B cell (primary cell): ENCODE measurements around the gene ASIC3. TPM values are rescaled to one million over a fixed set of nuclear protein-coding genes. Genes with fewer than 3 reads are reported as not detected.

ENCODE experiments used
- ATAC-seq: fragments of 200-7000 bp; cut with Tn5 transposase; one replicate; pipeline ENCODE4 v1.10.0; 2021; ENCODE audit warnings: low read depth, mild to moderate bottlenecking, moderate number of reproducible peaks, moderate library complexity
- CTCF ChIA-PET: fragments of 350-600 bp; sonication (Branson Sonifier 250); formaldehyde crosslinking; loops from one replicate; lab custom pipeline; 2021; ENCODE audit warnings: antibody characterized with exemption, inconsistent platforms; lab: Charles Lee
- POLR2A ChIA-PET: fragments of 350-600 bp; sonication (Branson Sonifier 250); formaldehyde crosslinking; loops from one replicate; lab custom pipeline; 2021; ENCODE audit warnings: antibody characterized with exemption; lab: Charles Lee
- DNase-seq: peaks from one replicate; pipeline ENCODE4 v3.0.0; 2013
- H2AFZ ChIP-seq: 2 replicates; pipeline ENCODE4 v1.6.1; 2012; ENCODE audit warnings: mild to moderate bottlenecking, low read depth, low read length; ENCODE audit not compliant: insufficient read depth, poor library complexity, severe bottlenecking
- H3K27ac ChIP-seq, 2 donors: 1 replicate in 1 of 2; 2 replicates in 1 of 2; pipeline ENCODE4 v1.5.1; 2012 to 2013; ENCODE audit warnings: low read length in 2 of 2, mild to moderate bottlenecking in 2 of 2, moderate library complexity in 1 of 2
- H3K27me3 ChIP-seq, 4 experiments: fragments of 200-600 bp in 1 of 4; sonication (generic) in 1 of 4; replicated peaks in 1 of 4; 1 replicate in 2 of 4; 2 replicates in 2 of 4; pipeline versions ENCODE4 v1.6.1 to v1.7.0; 2013 to 2016; ENCODE audit warnings: low read length in 3 of 4, mild to moderate bottlenecking in 2 of 4, mixed read lengths in 1 of 4, moderate library complexity in 1 of 4; ENCODE audit not compliant: insufficient read depth in 4 of 4, control insufficient read depth in 3 of 4; ENCODE audit errors: control extremely low read depth in 1 of 4
- H3K36me3 ChIP-seq, 2 experiments: replicated peaks in 1 of 2; 1 replicate in 1 of 2; 2 replicates in 1 of 2; pipeline versions ENCODE4 v1.6.1 to v1.7.1; 2013; ENCODE audit warnings: low read length in 1 of 2; ENCODE audit not compliant: insufficient read depth in 2 of 2, control insufficient read depth in 1 of 2; ENCODE audit errors: control extremely low read depth in 1 of 2, extremely low read depth in 1 of 2
- H3K4me1 ChIP-seq, 2 donors: fragments of 200-600 bp in 1 of 2; sonication (generic) in 1 of 2; 1 replicate in 1 of 2; 2 replicates in 1 of 2; pipeline versions ENCODE4 v1.5.1 to v1.6.1; 2013 to 2017; ENCODE audit warnings: low read length in 2 of 2; ENCODE audit not compliant: control insufficient read depth in 2 of 2, insufficient read depth in 2 of 2
- H3K4me2 ChIP-seq: replicated peaks from 2 replicates; pipeline ENCODE3; 2012; ENCODE audit warnings: mild to moderate bottlenecking, low read depth, low read length; ENCODE audit not compliant: poor library complexity, severe bottlenecking
- H3K4me3 ChIP-seq, 5 experiments: fragments of 200-600 bp in 1 of 5; sonication (generic) in 1 of 5; 1 replicate in 3 of 5; 2 replicates in 2 of 5; pipeline versions ENCODE4 v1.5.1 to v1.7.0; 2011 to 2016; ENCODE audit warnings: low read length in 4 of 5, mild to moderate bottlenecking in 4 of 5, low read depth in 2 of 5, control low read depth in 1 of 5, moderate library complexity in 1 of 5; ENCODE audit not compliant: insufficient read depth in 1 of 5; ENCODE audit errors: control extremely low read depth in 1 of 5, extremely low read depth in 1 of 5
- H3K79me2 ChIP-seq: fragments of 200-600 bp; sonication (generic); one replicate; pipeline ENCODE4 v1.6.0; 2016; ENCODE audit warnings: low read length; ENCODE audit not compliant: control insufficient read depth, insufficient read depth
- H3K9ac ChIP-seq: fragments of 200-600 bp; sonication (generic); 2 replicates; pipeline ENCODE4 v1.6.1; 2017; ENCODE audit warnings: mild to moderate bottlenecking, low read length, moderate library complexity
- H3K9me3 ChIP-seq, 3 donors: one replicate each; pipeline versions ENCODE4 v1.6.1 to v1.7.1; 2013; ENCODE audit warnings: low read length in 2 of 3; ENCODE audit not compliant: control insufficient read depth in 2 of 3, insufficient read depth in 1 of 3; ENCODE audit errors: control extremely low read depth in 1 of 3
- H4K20me1 ChIP-seq: 2 replicates; pipeline ENCODE4 v1.6.0; 2012; ENCODE audit warnings: mild to moderate bottlenecking, low read length; ENCODE audit not compliant: insufficient read depth, control insufficient read depth, poor library complexity, severe bottlenecking
- H3K27ac Mint-ChIP-seq: one replicate; pipeline ENCODE4 v1.8.0; 2021; ENCODE audit warnings: mixed read lengths
- H3K27me3 Mint-ChIP-seq: one replicate; pipeline ENCODE4 v1.8.0; 2021; ENCODE audit warnings: mixed read lengths
- H3K4me1 Mint-ChIP-seq: one replicate; pipeline ENCODE4 v1.8.0; 2021; ENCODE audit warnings: mixed read lengths
- H3K4me3 Mint-ChIP-seq: one replicate; pipeline ENCODE4 v1.8.0; 2021; ENCODE audit warnings: mixed read lengths
- H3K9me3 Mint-ChIP-seq: one replicate; pipeline ENCODE4 v1.8.0; 2022; ENCODE audit warnings: mixed read lengths; ENCODE audit not compliant: insufficient read depth
- EZH2 ChIP-seq: IDR thresholded peaks from 2 replicates; pipeline ENCODE4 v1.6.1; 2012; ENCODE audit warnings: borderline replicate concordance, low read depth, mild to moderate bottlenecking, moderate library complexity, low read length; ENCODE audit not compliant: insufficient read depth, poor library complexity, severe bottlenecking
- WGBS: methylation state at CpG from one replicate; pipeline ENCODE4 v1.1.5; 2013; ENCODE audit warnings: missing lambda C conversion rate; ENCODE audit not compliant: insufficient coverage; 5-methylcytosine and 5-hydroxymethylcytosine counted together
- intact Hi-C: fragments of 100-400 bp; cut with micrococcal nuclease; formaldehyde crosslinking; loops from one replicate; pipeline ENCODE4 v1.10.0; 2022
- polyA plus RNA-seq: library from polyadenylated mRNA; depleted of rRNA; stranded (reverse); fragments of >200 nt; gene quantifications from 2 replicates; pipeline ENCODE4 v1.2.3, GENCODE V29; 2012
- total RNA-seq, 2 donors: library from RNA; stranded (reverse); fragments of 120-200 nt in 1 of 2; gene quantifications; 1 replicate in 1 of 2; 2 replicates in 1 of 2; pipeline versions ENCODE4 v1.2.3 to v1.2.4, GENCODE V29; 2013 to 2022
- TF ChIP-seq, protein P1 (sequence below): fragments of 200-600 bp; IDR thresholded peaks from one replicate; pipeline ENCODE4 v1.8.0; 2022; ENCODE audit warnings: antibody characterized with exemption, mild to moderate bottlenecking

Gene ASIC3
- total and polyA plus RNA-seq, 2 donors (not counting 1 experiment from before 2014, with no cell fraction given): 4.8 to 5.0 TPM

DNA sequence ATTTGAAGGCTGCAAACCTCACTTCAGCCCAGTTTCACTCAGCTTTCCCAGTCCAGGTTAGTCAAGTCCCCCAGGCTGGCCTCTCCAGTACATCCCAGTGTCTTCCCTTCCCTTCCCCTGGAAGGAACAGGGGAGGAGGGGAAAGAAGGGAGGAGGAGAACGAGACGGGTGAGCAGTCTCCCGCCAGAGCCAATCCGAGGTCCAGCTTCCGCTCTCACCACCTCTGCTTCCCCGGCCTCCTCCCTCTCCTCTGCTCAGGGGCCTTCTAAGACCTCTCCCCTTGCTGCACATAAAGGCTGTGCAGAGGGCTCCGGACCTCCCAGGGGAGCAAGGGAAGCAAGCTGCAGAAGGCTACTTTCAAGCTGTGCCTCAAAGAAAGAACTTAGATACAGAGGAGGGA, 28.1 kb upstream of the ASIC3 start:
- intact Hi-C loops: loop anchor here (10.0 kb wide), 1 partner anchor 655 kb away; the partner anchor contains the start of gene REPIN1
- Histone ChIP-seq H3K4me1 (peaks cover 22% of the 10 kb centered on the region in 2 donors), H3K4me2 (no peak overlapping the region), H3K36me3 (no peaks in the 10 kb centered on the region), H3K27me3 (peaks cover 0 to 51% (median 21%) of the 10 kb centered on the region in 4 experiments), H3K9me3 (peaks cover 0 to 13% (median 0%) of the 10 kb centered on the region in 3 donors), H3K4me3 (no peak overlapping the region), H4K20me1 (no peaks in the 10 kb centered on the region), H2AFZ (no peak overlapping the region), H3K79me2 (no peaks in the 10 kb centered on the region), H3K27ac (no peak overlapping the region), H3K9ac (no peak overlapping the region)
- Mint-ChIP-seq H3K4me3 (peak overlapping the region; percentile 71), H3K27me3 (peaks cover 38% of the 10 kb centered on the region), H3K9me3 (no peaks in the 10 kb centered on the region), H3K4me1 (peaks cover 29% of the 10 kb centered on the region), H3K27ac (no peak overlapping the region)
- TF ChIP-seq, protein P1, sequence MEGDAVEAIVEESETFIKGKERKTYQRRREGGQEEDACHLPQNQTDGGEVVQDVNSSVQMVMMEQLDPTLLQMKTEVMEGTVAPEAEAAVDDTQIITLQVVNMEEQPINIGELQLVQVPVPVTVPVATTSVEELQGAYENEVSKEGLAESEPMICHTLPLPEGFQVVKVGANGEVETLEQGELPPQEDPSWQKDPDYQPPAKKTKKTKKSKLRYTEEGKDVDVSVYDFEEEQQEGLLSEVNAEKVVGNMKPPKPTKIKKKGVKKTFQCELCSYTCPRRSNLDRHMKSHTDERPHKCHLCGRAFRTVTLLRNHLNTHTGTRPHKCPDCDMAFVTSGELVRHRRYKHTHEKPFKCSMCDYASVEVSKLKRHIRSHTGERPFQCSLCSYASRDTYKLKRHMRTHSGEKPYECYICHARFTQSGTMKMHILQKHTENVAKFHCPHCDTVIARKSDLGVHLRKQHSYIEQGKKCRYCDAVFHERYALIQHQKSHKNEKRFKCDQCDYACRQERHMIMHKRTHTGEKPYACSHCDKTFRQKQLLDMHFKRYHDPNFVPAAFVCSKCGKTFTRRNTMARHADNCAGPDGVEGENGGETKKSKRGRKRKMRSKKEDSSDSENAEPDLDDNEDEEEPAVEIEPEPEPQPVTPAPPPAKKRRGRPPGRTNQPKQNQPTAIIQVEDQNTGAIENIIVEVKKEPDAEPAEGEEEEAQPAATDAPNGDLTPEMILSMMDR: no peak
- TF ChIP-seq EZH2: no peak
- POLR2A ChIA-PET: interaction anchor here (0.6 kb wide), 1 partner anchor 318 kb away, joined by 3 read pairs; no protein-coding TSS in a partner anchor
- ATAC-seq (no peak), DNase-seq (no peak)
- no CpG with 5 or more reads among the region's 7 CpGs for WGBS
- CTCF ChIA-PET: interaction anchor here (2.0 to 3.9 kb wide), 4 partner anchors 9 to 122 kb away, joined by 6 to 25 read pairs (median 15); partner anchors contain the start of gene ABCB8

DNA sequence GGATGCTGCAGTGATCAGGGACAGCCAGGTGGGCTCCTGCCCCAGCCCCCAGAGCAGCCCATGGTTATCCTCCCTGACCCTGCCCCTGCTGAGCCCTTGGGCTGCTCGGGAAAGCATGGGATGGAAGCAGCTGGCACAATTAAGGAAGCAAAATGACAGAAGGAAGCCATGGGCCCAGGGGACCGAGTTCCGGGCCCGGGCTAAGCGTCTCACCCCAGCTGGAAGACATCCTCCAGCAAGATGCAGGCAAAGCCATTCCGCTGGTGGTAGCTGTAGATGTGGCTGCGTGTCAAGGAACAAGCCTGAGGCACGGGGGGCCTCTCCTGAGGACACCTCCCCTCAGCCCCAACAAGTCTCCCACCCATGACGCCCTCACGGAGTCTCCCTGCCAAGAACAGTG, 25.1 kb upstream of the ASIC3 start:
- ChIA-PET POLR2A (no interaction called here), CTCF (interaction anchor here (1.8 kb wide), 1 partner anchor 9 kb away, joined by 5 read pairs; no protein-coding TSS in a partner anchor)
- WGBS: 87% methylated on average over 3 of the region's 10 CpGs
- Mint-ChIP-seq H3K27me3 (peaks cover 37% of the 10 kb centered on the region), H3K4me1 (peaks cover 26% of the 10 kb centered on the region), H3K27ac (no peak overlapping the region), H3K4me3 (no peak overlapping the region), H3K9me3 (no peaks in the 10 kb centered on the region)
- H3K4me2 ChIP-seq: no peak overlapping the region
- H2AFZ ChIP-seq: no peak overlapping the region
- intact Hi-C loops: loop anchor here (10.0 kb wide), 1 partner anchor 658 kb away; the partner anchor contains the start of gene REPIN1
- no peak for ATAC-seq
- H3K27me3 ChIP-seq: peaks cover 0 to 61% (median 27%) of the 10 kb centered on the region in 4 experiments
- DNase-seq: no peak
- H3K9me3 ChIP-seq: peaks cover 0 to 6% (median 0%) of the 10 kb centered on the region in 3 donors
- no peaks in the 10 kb centered on the region for H3K79me2 ChIP-seq
- no peak overlapping the region for H3K27ac ChIP-seq
- no peaks in the 10 kb centered on the region for H3K36me3 ChIP-seq
- no peaks in the 10 kb centered on the region for H4K20me1 ChIP-seq
- H3K4me3 ChIP-seq: no peak overlapping the region
- TF ChIP-seq, protein P1: no peak
- no peak for TF ChIP-seq EZH2
- H3K9ac ChIP-seq: no peak overlapping the region
- H3K4me1 ChIP-seq: peaks cover 20% of the 10 kb centered on the region in 2 donors
